Astrocyte (in vitro differentiated cells and primary cell): Measurements from ENCODE around the gene ARMH3. TPM values are rescaled to one million over a fixed set of nuclear protein-coding genes. Genes with fewer than 3 reads are reported as not detected.
"Not testable (repeated sequence)": the region's sequence is repeated elsewhere in the genome, so short reads cannot be mapped to it uniquely, and the experiment has no call there.

Experiments used
- DNase-seq: peaks from one replicate; pipeline ENCODE4 v3.0.0-alpha.2; 2010; ENCODE audit warnings: low read depth
- FAIRE-seq: peaks from 2 replicates; lab custom pipeline; 2011; peaks lifted over from hg19 to GRCh38; lab: Jason Lieb, UNC
- H2AFZ ChIP-seq: 2 replicates; pipeline ENCODE4 v1.6.0; 2012; ENCODE audit warnings: low read depth, low read length, inconsistent platforms
- H3K27ac ChIP-seq: 2 replicates; pipeline ENCODE4 v1.5.1; 2011; ENCODE audit warnings: low read depth, low read length, inconsistent platforms
- H3K27me3 ChIP-seq: 2 replicates; pipeline ENCODE4 v1.6.0; 2011; ENCODE audit warnings: low read length, inconsistent platforms; ENCODE audit not compliant: insufficient read depth
- H3K36me3 ChIP-seq: 2 replicates; pipeline ENCODE4 v1.5.1; 2011; ENCODE audit warnings: low read length, inconsistent platforms; ENCODE audit not compliant: insufficient read depth
- H3K4me1 ChIP-seq: 2 replicates; pipeline ENCODE4 v1.5.1; 2011; ENCODE audit warnings: low read length, inconsistent platforms; ENCODE audit not compliant: insufficient read depth
- H3K4me2 ChIP-seq: 2 replicates; pipeline ENCODE4 v1.6.0; 2012; ENCODE audit warnings: low read length, inconsistent platforms
- H3K4me3 ChIP-seq: 2 replicates; pipeline ENCODE4 v1.5.1; 2011; ENCODE audit warnings: low read depth, mild to moderate bottlenecking, low read length, inconsistent platforms; ENCODE audit not compliant: insufficient read depth
- H3K79me2 ChIP-seq: 2 replicates; pipeline ENCODE4 v1.6.0; 2012; ENCODE audit warnings: mild to moderate bottlenecking, low read length, inconsistent platforms; ENCODE audit not compliant: insufficient read depth
- H3K9ac ChIP-seq: 2 replicates; pipeline ENCODE4 v1.6.0; 2012; ENCODE audit warnings: mild to moderate bottlenecking, low read length, inconsistent platforms
- H3K9me3 ChIP-seq: 2 replicates; pipeline ENCODE4 v1.5.1; 2012; ENCODE audit warnings: low read depth, mild to moderate bottlenecking, low read length, inconsistent platforms; ENCODE audit not compliant: insufficient read depth
- H4K20me1 ChIP-seq: 2 replicates; pipeline ENCODE4 v1.6.0; 2012; ENCODE audit warnings: low read length, inconsistent platforms; ENCODE audit not compliant: insufficient read depth
- H3K27ac Mint-ChIP-seq: one replicate; pipeline ENCODE4 v1.8.0; 2021; ENCODE audit warnings: mild to moderate bottlenecking, mixed read lengths; ENCODE audit not compliant: unreplicated experiment
- H3K27me3 Mint-ChIP-seq: one replicate; pipeline ENCODE4 v1.8.0; 2021; ENCODE audit warnings: low read depth, mixed read lengths; ENCODE audit not compliant: unreplicated experiment
- H3K36me3 Mint-ChIP-seq: one replicate; pipeline ENCODE4 v1.8.0; 2021; ENCODE audit warnings: low read depth, mixed read lengths; ENCODE audit not compliant: unreplicated experiment
- H3K4me1 Mint-ChIP-seq: one replicate; pipeline ENCODE4 v1.8.0; 2021; ENCODE audit warnings: low read depth, mixed read lengths; ENCODE audit not compliant: unreplicated experiment
- H3K4me3 Mint-ChIP-seq: one replicate; pipeline ENCODE4 v1.8.0; 2021; ENCODE audit warnings: mild to moderate bottlenecking, moderate library complexity, mixed read lengths; ENCODE audit not compliant: unreplicated experiment
- H3K9me3 Mint-ChIP-seq: one replicate; pipeline ENCODE4 v1.8.0; 2021; ENCODE audit warnings: mild to moderate bottlenecking, mixed read lengths; ENCODE audit not compliant: unreplicated experiment
- CTCF ChIP-seq: IDR thresholded peaks from 2 replicates; pipeline ENCODE4 v1.5.1; 2011; ENCODE audit warnings: low read depth, mild to moderate bottlenecking, inconsistent platforms, low read length, moderate library complexity; ENCODE audit not compliant: insufficient read depth
- EZH2 ChIP-seq: IDR thresholded peaks from 2 replicates; pipeline ENCODE4 v1.6.1; 2012; ENCODE audit warnings: mild to moderate bottlenecking, low read length, inconsistent platforms; ENCODE audit not compliant: insufficient read depth
- total RNA-seq: library from RNA; stranded (reverse); gene quantifications from 2 replicates; pipeline ENCODE4 v1.2.1, GENCODE V29; 2021

Gene ARMH3
- total RNA-seq, 1 donor from 2014 or later = 22.6 TPM

- FAIRE-seq = no peak
- Histone ChIP-seq H3K79me2 (no peaks in the 10 kb centered on the region), H4K20me1 (no peaks in the 10 kb centered on the region), H3K36me3 (peaks cover 18% of the 10 kb centered on the region), H3K4me2 (no peak overlapping the region), H3K9me3 (no peaks in the 10 kb centered on the region), H3K27me3 (no peaks in the 10 kb centered on the region), H3K4me3 (no peak overlapping the region), H3K27ac (no peak overlapping the region), H2AFZ (no peak overlapping the region), H3K4me1 (peaks cover 10% of the 10 kb centered on the region), H3K9ac (no peak overlapping the region)
- Mint-ChIP-seq H3K4me3 (peak overlapping the region; percentile 66), H3K4me1 (peaks cover 11% of the 10 kb centered on the region), H3K27me3 (no peaks in the 10 kb centered on the region), H3K36me3 (peaks cover 15% of the 10 kb centered on the region), H3K9me3 (no peaks in the 10 kb centered on the region), H3K27ac (no peak overlapping the region)
- TF ChIP-seq CTCF (no peak), EZH2 (no peak)
- DNase-seq = no peak
Measured at GRCh38 chr10:101993221-101993620, 62.8 kb downstream of the ARMH3 start.

- Mint-ChIP-seq H3K36me3 (peaks cover 13% of the 10 kb centered on the region), H3K9me3 (no peaks in the 10 kb centered on the region), H3K4me3 (no peak overlapping the region), H3K27me3 (no peaks in the 10 kb centered on the region), H3K4me1 (no peaks in the 10 kb centered on the region), H3K27ac (no peak overlapping the region)
- H3K27ac ChIP-seq = no peak overlapping the region
- H3K9me3 ChIP-seq = no peaks in the 10 kb centered on the region
- no peaks in the 10 kb centered on the region for H3K79me2 ChIP-seq
- TF ChIP-seq CTCF = no peak
- TF ChIP-seq EZH2 = no peak
- H3K36me3 ChIP-seq = peaks cover 10% of the 10 kb centered on the region
- no peak overlapping the region for H3K4me2 ChIP-seq
- no peak overlapping the region for H3K9ac ChIP-seq
- H3K27me3 ChIP-seq = no peaks in the 10 kb centered on the region
- no peak overlapping the region for H3K4me3 ChIP-seq
- H4K20me1 ChIP-seq = no peaks in the 10 kb centered on the region
- DNase-seq (no peak), FAIRE-seq (no peak)
- H3K4me1 ChIP-seq = no peaks in the 10 kb centered on the region
- no peak overlapping the region for H2AFZ ChIP-seq
Measured at GRCh38 chr10:101987136-101987535, 68.8 kb downstream of the ARMH3 start.

GRCh38 chr10:101986624-101986971 is 69.4 kb downstream of the ARMH3 start:
- DNase-seq (no peak), FAIRE-seq (no peak)
- Histone ChIP-seq H3K36me3 (peaks cover 7% of the 10 kb centered on the region), H4K20me1 (no peaks in the 10 kb centered on the region), H2AFZ (no peak overlapping the region), H3K79me2 (no peaks in the 10 kb centered on the region), H3K27ac (no peak overlapping the region), H3K4me2 (no peak overlapping the region), H3K4me3 (no peak overlapping the region), H3K9ac (no peak overlapping the region), H3K27me3 (no peaks in the 10 kb centered on the region), H3K4me1 (no peaks in the 10 kb centered on the region), H3K9me3 (no peaks in the 10 kb centered on the region)
- Mint-ChIP-seq H3K4me3 (no peak overlapping the region), H3K9me3 (no peaks in the 10 kb centered on the region), H3K27me3 (no peaks in the 10 kb centered on the region), H3K4me1 (no peaks in the 10 kb centered on the region), H3K27ac (no peak overlapping the region), H3K36me3 (peaks cover 15% of the 10 kb centered on the region)
- TF ChIP-seq CTCF (no peak), EZH2 (no peak)

- not testable (repeated sequence) for H3K4me3 Mint-ChIP-seq
Measured at GRCh38 chr10:101980677-101981076, 75.3 kb downstream of the ARMH3 start.

More at GRCh38 chr10:101980677-101981076, 75.3 kb downstream of the ARMH3 start:
- H3K4me2 ChIP-seq, H3K27ac Mint-ChIP-seq, H3K9me3 ChIP-seq, H3K4me3 ChIP-seq, H3K27ac ChIP-seq, H3K9me3 Mint-ChIP-seq, H3K36me3 ChIP-seq, H3K4me1 Mint-ChIP-seq, H3K4me1 ChIP-seq, H3K9ac ChIP-seq, H3K79me2 ChIP-seq, H4K20me1 ChIP-seq, H2AFZ ChIP-seq, DNase-seq, H3K27me3 ChIP-seq, FAIRE-seq, H3K27me3 Mint-ChIP-seq: not testable (repeated sequence)
- H3K36me3 Mint-ChIP-seq = peaks cover 11% of the 10 kb centered on the region
